OCI-LY3 (cell line): ENCODE results near the gene ACOX1.

Source experiments
- H2AFZ ChIP-seq: fragments of 200-600, 300-600 bp; shearing (Covaris generic); 2 replicates; pipeline ENCODE4 v1.6.0; 2014; ENCODE audit warnings: antibody characterized with exemption, low read depth, low read length
- H3K27ac ChIP-seq: fragments of 200-600, 300-600 bp; sonication (generic); 2 replicates; pipeline ENCODE4 v1.5.1; 2014; ENCODE audit warnings: mild to moderate bottlenecking, low read length, moderate library complexity, mixed read lengths
- H3K27me3 ChIP-seq: fragments of 200-600, 300-600 bp; sonication (generic); 2 replicates; pipeline ENCODE4 v1.6.1; 2014; ENCODE audit warnings: low read depth, low read length, mixed read lengths
- H3K36me3 ChIP-seq: fragments of 200-600, 300-600 bp; sonication (generic); replicated peaks from 2 replicates; pipeline ENCODE3; 2014; ENCODE audit warnings: low read depth, low read length, mixed read lengths
- H3K4me1 ChIP-seq: fragments of 300-600, 200-600 bp; sonication (generic); 2 replicates; pipeline ENCODE4 v1.6.1; 2014; ENCODE audit warnings: low read length, mixed read lengths
- H3K4me2 ChIP-seq: fragments of 200-600, 300-600 bp; sonication (generic); 2 replicates; pipeline ENCODE4 v1.6.1; 2014; ENCODE audit warnings: low read length, mixed read lengths
- H3K4me3 ChIP-seq: fragments of 300-600, 200-600 bp; sonication (generic); 2 replicates; pipeline ENCODE4 v1.5.1; 2014; ENCODE audit warnings: antibody characterized with exemption, mild to moderate bottlenecking, low read length, moderate library complexity
- H3K79me2 ChIP-seq: fragments of 300-600, 200-600 bp; shearing (Covaris generic); 2 replicates; pipeline ENCODE4 v1.6.1; 2014; ENCODE audit warnings: mild to moderate bottlenecking, low read length, mixed read lengths
- H3K9ac ChIP-seq: fragments of 300-600, 200-600 bp; shearing (Covaris generic); 2 replicates; pipeline ENCODE4 v1.6.0; 2014; ENCODE audit warnings: mild to moderate bottlenecking, low read length, moderate library complexity
- H3K9me3 ChIP-seq: fragments of 200-600, 300-600 bp; shearing (Covaris generic); 2 replicates; pipeline ENCODE4 v1.6.1; 2014; ENCODE audit warnings: low read length, mixed read lengths; ENCODE audit not compliant: insufficient read depth
- H4K20me1 ChIP-seq: fragments of 200-600, 300-600 bp; sonication (generic); 2 replicates; pipeline ENCODE4 v1.6.1; 2016; ENCODE audit warnings: low read length, mixed read lengths; ENCODE audit not compliant: insufficient read depth
- EZH2phosphoT487 ChIP-seq: fragments of 200-600 bp; shearing (Covaris generic); IDR thresholded peaks from 2 replicates; pipeline ENCODE4 v1.6.1; 2018; ENCODE audit warnings: antibody characterized with exemption, mixed run types, low read depth
- TF ChIP-seq, protein P1 (sequence below): fragments of 200-600, 300-600 bp; sonication (generic); IDR thresholded peaks from 2 replicates; pipeline ENCODE4 v1.5.1; 2014; ENCODE audit warnings: antibody characterized with exemption, low read length, low read depth

The ACOX1 gene

GRCh38 chr17:75941442-75941819, 37.5 kb downstream of the ACOX1 start:
- Histone ChIP-seq H3K9me3 (no peaks in the 10 kb centered on the region), H3K27ac (no peak overlapping the region), H2AFZ (peak overlapping the region; percentile 84; the same call in 1 of the 2 replicates), H3K4me1 (peaks cover 9% of the 10 kb centered on the region), H3K9ac (peak overlapping the region; percentile 60), H3K4me3 (peak overlapping the region; percentile 84), H3K79me2 (0 out of 2 replicates have a peak, but pooled peaks cover 4% of the 10 kb centered on the region), H3K36me3 (no peaks in the 10 kb centered on the region), H3K4me2 (peak overlapping the region; percentile 95), H3K27me3 (no peaks in the 10 kb centered on the region), H4K20me1 (no peaks in the 10 kb centered on the region)
- no peak for TF ChIP-seq EZH2phosphoT487
- TF ChIP-seq, protein P1, sequence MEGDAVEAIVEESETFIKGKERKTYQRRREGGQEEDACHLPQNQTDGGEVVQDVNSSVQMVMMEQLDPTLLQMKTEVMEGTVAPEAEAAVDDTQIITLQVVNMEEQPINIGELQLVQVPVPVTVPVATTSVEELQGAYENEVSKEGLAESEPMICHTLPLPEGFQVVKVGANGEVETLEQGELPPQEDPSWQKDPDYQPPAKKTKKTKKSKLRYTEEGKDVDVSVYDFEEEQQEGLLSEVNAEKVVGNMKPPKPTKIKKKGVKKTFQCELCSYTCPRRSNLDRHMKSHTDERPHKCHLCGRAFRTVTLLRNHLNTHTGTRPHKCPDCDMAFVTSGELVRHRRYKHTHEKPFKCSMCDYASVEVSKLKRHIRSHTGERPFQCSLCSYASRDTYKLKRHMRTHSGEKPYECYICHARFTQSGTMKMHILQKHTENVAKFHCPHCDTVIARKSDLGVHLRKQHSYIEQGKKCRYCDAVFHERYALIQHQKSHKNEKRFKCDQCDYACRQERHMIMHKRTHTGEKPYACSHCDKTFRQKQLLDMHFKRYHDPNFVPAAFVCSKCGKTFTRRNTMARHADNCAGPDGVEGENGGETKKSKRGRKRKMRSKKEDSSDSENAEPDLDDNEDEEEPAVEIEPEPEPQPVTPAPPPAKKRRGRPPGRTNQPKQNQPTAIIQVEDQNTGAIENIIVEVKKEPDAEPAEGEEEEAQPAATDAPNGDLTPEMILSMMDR = no peak

DNA sequence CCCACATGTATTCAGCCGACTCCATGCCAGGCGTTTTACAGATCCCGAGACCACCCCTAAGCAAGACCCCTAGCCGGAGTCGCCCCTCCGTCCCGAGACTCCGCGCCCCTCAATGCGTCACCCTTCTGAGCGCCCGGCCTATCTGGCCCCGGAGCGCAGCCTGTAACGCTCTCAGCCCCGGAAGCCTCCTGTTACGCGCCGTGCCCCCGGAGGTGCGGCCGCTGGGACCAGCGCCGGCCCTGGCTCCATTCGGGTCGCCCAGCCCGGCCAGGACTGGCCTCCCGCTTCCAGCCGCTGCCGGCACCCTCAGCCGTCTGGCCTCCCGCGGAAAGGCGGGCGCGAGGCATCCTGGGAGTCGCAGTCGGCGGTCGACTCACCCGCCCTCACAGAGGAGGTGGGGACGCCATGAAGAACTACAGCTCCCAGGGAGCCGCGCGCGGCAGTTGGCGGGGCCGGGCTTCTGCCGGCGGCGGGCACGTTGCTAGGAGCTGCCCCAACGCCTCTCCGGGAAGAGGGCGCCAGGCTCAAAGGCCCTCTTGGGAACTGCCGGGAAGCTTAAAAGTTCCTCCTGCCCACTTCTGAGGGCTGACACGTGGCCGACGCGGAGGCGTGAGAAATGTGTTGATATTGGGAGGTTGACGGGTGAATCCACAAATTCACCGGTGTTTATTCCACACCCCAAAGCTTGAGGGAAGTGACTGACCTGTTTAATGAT, 38.1 kb downstream of the ACOX1 start, which contains the start of gene FBF1:
TSS of gene FBF1 (minus strand) at position 316 of the 715 bp plus-strand sequence. CDS start 2,893 bp downstream, outside the sequence.
- Histone ChIP-seq H4K20me1 (no peaks in the 10 kb centered on the region), H3K4me2 (peak within 1 kb of the TSS; percentile 95), H3K4me3 (peak within 1 kb of the TSS; percentile 84), H3K27me3 (no peaks in the 10 kb centered on the region), H3K4me1 (peaks cover 9% of the 10 kb centered on the region), H3K9ac (peak within 1 kb of the TSS; percentile 76), H2AFZ (peak within 1 kb of the TSS; percentile 84), H3K9me3 (no peaks in the 10 kb centered on the region), H3K27ac (no peak within 1 kb of the TSS), H3K79me2 (0 out of 2 replicates have a peak, but pooled peaks cover 4% of the 10 kb centered on the region), H3K36me3 (no peaks in the 10 kb centered on the region)
- TF ChIP-seq, protein P1 = no peak

DNA sequence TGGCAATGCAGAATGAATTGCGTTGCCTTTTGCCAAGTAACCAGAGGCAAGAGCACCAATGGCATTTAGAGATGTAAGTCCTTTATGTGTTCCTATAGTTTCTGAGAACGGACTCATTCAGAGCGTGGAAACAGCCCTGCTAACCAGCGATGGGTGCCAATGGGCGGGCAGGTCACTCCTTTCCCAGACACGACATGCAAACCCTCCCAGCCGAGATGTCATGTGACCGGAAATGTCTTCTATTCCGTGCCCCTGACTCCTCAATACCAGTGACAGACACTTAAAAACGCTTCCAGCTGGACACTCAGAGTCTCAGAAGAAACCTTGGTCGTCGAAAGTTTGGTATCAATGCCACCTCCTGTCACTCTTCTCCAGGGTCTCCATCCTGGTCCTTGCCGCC, 41.3 kb downstream of the ACOX1 start:
- Histone ChIP-seq H3K4me1 (peaks cover 9% of the 10 kb centered on the region), H4K20me1 (no peaks in the 10 kb centered on the region), H2AFZ (no peak overlapping the region), H3K4me2 (no peak overlapping the region), H3K36me3 (no peaks in the 10 kb centered on the region), H3K9me3 (no peaks in the 10 kb centered on the region), H3K4me3 (no peak overlapping the region), H3K79me2 (0 out of 2 replicates have a peak, but pooled peaks cover 4% of the 10 kb centered on the region), H3K27me3 (no peaks in the 10 kb centered on the region), H3K9ac (no peak overlapping the region), H3K27ac (no peak overlapping the region)
- TF ChIP-seq EZH2phosphoT487 = no peak
- TF ChIP-seq, protein P1 = no peak

GRCh38 chr17:75933808-75934207, 45.2 kb downstream of the ACOX1 start:
- Histone ChIP-seq H3K4me1 (no peaks in the 10 kb centered on the region), H2AFZ (no peak overlapping the region), H3K27ac (no peak overlapping the region), H3K4me3 (no peak overlapping the region), H3K9me3 (no peaks in the 10 kb centered on the region), H3K4me2 (no peak overlapping the region), H3K79me2 (no peaks in the 10 kb centered on the region), H3K9ac (no peak overlapping the region), H3K36me3 (no peaks in the 10 kb centered on the region), H3K27me3 (no peaks in the 10 kb centered on the region), H4K20me1 (no peaks in the 10 kb centered on the region)
- TF ChIP-seq, protein P1 = no peak
- TF ChIP-seq EZH2phosphoT487 = no peak
